Articular chondrocyte of knee joint (primary cell): ENCODE measurements around the gene MYCBP2. TPM values are rescaled to one million over a fixed set of nuclear protein-coding genes. Genes with fewer than 3 reads are reported as not detected.

Source experiments
- total RNA-seq: library from RNA; depleted of rRNA; stranded (reverse); fragments of >200 nt; gene quantifications from 2 replicates; pipeline ENCODE4 v1.2.3, GENCODE V29; 2012

MYCBP2 gene
- 118 and 131 TPM in 2 replicates for total RNA-seq

GRCh38 chr13:77326905-77327604 is at the start of gene MYCBP2:
Gene MYCBP2, minus strand, starts transcription at chr13:77327094. Its CDS starts 319 bp downstream, at chr13:77326775.

GRCh38 chr13:77026861-77027621 is 299.9 kb downstream of the MYCBP2 start, which contains the start of gene FBXL3:
Gene FBXL3, minus strand, starts transcription at chr13:77027159. Its CDS starts 5,299 bp downstream, at chr13:77021860.

Other genes with a start within 250 kb of the MYCBP2 start
- gene SCEL, start 208.6 kb upstream of the MYCBP2 start, total RNA-seq, result not detected in 2 replicates